ENCODE results near the gene GIMAP2.

GIMAP2 gene

DNA sequence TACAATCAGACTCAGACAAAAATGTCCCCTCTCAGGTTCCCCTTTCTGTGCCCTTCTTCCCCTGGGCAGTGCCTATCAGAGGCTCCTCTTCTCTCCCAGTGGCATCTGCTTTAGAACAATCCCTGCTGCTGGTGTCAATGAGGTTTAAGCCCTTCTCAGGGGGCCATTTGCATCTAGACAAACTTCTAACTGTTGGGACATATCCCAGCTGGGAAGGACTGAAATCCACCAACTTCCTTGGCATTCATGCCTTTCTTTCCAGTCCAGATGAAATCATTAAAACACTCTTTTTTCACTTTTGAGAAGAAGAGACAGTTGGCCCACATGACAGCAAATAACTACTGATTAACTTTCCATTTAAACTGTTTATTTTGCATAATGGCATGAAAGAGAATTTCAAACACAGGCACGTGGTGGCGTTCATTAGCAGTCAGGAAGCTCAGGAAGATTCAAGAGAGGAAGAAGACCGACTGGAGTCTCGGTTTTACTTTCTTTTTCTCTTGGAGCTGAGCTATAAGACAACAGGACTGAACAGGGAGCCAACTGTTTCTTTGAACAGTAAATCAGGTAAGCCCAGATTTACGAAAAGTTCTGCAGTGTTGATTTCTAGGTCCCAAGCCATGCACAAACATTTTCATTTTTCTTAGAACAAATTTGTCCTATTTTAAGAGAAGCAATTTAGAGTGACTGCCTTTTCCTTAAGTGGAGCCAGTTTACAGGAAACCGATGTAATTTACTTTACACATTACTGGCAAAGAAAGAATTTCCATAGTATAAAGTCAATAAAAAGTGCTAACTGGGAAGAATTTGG is at the start of gene GIMAP2:
GIMAP2 (plus strand) TSS at position 488 of the 811 bp plus-strand sequence. CDS start 1,354 bp downstream, outside the sequence.
- H3K4me3 ChIP-seq (ENCODE audit: low read depth in 1 of 5, low read length in 5 of 5) = peak within 1 kb of the TSS; percentile 59 to 76 (median 68)
- H3K9me3 ChIP-seq (ENCODE audit: control insufficient read depth in 5 of 5, low read length in 5 of 5) = no peaks in the 10 kb centered on the region
- peak within 1 kb of the TSS; percentile 57 to 94 (median 76) for H3K9ac ChIP-seq (ENCODE audit: low read length in 5 of 5)
- H3K27me3 ChIP-seq (ENCODE audit: control insufficient read depth in 5 of 5, insufficient read depth in 4 of 5, low read length in 5 of 5) = no peaks in the 10 kb centered on the region
- peak within 1 kb of the TSS; percentile 78 for H3K27ac ChIP-seq (ENCODE audit: low read depth, low read length)
- peaks cover 0 to 36% (median 10%) of the 10 kb centered on the region in 5 donors for H3K4me1 ChIP-seq (ENCODE audit: control insufficient read depth in 5 of 5, insufficient read depth in 5 of 5, low read length in 5 of 5)
- H3K36me3 ChIP-seq (ENCODE audit: control insufficient read depth in 5 of 5, insufficient read depth in 5 of 5, low read length in 5 of 5) = peaks cover 0 to 9% (median 6%) of the 10 kb centered on the region in 5 donors

DNA sequence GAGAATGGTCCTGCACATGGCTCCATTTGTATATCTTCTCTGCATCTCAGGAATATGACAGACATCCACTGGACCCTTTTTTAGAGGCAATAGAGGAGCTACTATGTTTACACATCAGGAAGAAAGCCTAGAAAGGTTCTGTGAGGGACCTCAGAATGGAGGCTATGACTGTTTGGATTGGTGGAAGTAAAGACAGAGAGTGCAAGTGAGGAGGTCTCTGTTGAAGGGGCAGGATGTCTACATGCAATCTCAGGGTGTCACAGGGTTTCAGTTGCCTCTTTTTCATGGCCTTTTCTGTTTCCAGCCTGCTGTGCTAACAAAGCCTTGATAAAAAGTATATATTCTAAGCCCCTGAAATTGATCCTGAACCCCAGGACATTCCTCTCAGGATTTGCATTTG is 43.7 kb upstream of the GIMAP2 start:
- H3K27me3 ChIP-seq (ENCODE audit: control insufficient read depth in 5 of 5, insufficient read depth in 4 of 5, low read length in 5 of 5) = no peaks in the 10 kb centered on the region
- no peak overlapping the region for H3K4me3 ChIP-seq (ENCODE audit: low read depth in 1 of 5, low read length in 5 of 5)
- peaks cover 0 to 8% (median 3%) of the 10 kb centered on the region in 5 donors for H3K9me3 ChIP-seq (ENCODE audit: control insufficient read depth in 5 of 5, low read length in 5 of 5)
- no peak overlapping the region for H3K27ac ChIP-seq (ENCODE audit: low read depth, low read length)
- no peaks in the 10 kb centered on the region for H3K4me1 ChIP-seq (ENCODE audit: control insufficient read depth in 5 of 5, insufficient read depth in 5 of 5, low read length in 5 of 5)
- H3K9ac ChIP-seq (ENCODE audit: low read length in 5 of 5) = no peak overlapping the region
- no peaks in the 10 kb centered on the region for H3K36me3 ChIP-seq (ENCODE audit: control insufficient read depth in 5 of 5, insufficient read depth in 5 of 5, low read length in 5 of 5)

DNA sequence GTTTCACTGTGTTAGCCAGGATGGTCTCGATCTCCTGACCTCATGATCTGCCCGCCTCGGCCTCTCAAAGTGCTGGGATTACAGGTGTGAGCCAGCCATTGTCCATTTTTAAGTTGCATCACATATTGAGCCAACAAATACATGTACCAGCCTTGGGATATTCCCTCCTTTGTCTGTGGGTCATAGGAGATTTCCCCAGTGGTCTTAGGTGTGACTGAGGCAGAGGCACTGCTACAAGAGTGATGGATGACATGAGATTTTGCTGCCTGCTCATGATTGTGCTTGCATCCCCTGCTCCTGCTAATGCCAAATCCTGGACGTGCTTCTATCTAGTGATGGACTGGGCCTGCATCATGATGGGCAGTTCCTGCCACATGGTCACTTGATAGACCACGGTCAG is 42.6 kb upstream of the GIMAP2 start:
- Histone ChIP-seq H3K36me3 (ENCODE audit: control insufficient read depth in 5 of 5, insufficient read depth in 5 of 5, low read length in 5 of 5) (no peaks in the 10 kb centered on the region), H3K4me1 (ENCODE audit: control insufficient read depth in 5 of 5, insufficient read depth in 5 of 5, low read length in 5 of 5) (no peaks in the 10 kb centered on the region), H3K27me3 (ENCODE audit: control insufficient read depth in 5 of 5, insufficient read depth in 4 of 5, low read length in 5 of 5) (no peaks in the 10 kb centered on the region), H3K4me3 (ENCODE audit: low read depth in 1 of 5, low read length in 5 of 5) (no peak overlapping the region), H3K9ac (ENCODE audit: low read length in 5 of 5) (no peak overlapping the region), H3K27ac (ENCODE audit: low read depth, low read length) (no peak overlapping the region), H3K9me3 (ENCODE audit: control insufficient read depth in 5 of 5, low read length in 5 of 5) (peaks cover 0 to 8% (median 3%) of the 10 kb centered on the region in 5 donors)

GRCh38 chr7:150645259-150646020 is 40.1 kb upstream of the GIMAP2 start:
- no peak overlapping the region for H3K27ac ChIP-seq (ENCODE audit: low read depth, low read length)
- no peaks in the 10 kb centered on the region for H3K27me3 ChIP-seq (ENCODE audit: control insufficient read depth in 5 of 5, insufficient read depth in 4 of 5, low read length in 5 of 5)
- H3K36me3 ChIP-seq (ENCODE audit: control insufficient read depth in 5 of 5, insufficient read depth in 5 of 5, low read length in 5 of 5) = no peaks in the 10 kb centered on the region
- no peak overlapping the region for H3K4me3 ChIP-seq (ENCODE audit: low read depth in 1 of 5, low read length in 5 of 5)
- H3K9me3 ChIP-seq (ENCODE audit: control insufficient read depth in 5 of 5, low read length in 5 of 5) = no peaks in the 10 kb centered on the region
- H3K9ac ChIP-seq (ENCODE audit: low read length in 5 of 5) = no peak overlapping the region
- H3K4me1 ChIP-seq (ENCODE audit: control insufficient read depth in 5 of 5, insufficient read depth in 5 of 5, low read length in 5 of 5) = no peaks in the 10 kb centered on the region

- no peaks in the 10 kb centered on the region for H3K27me3 ChIP-seq (ENCODE audit: control insufficient read depth in 5 of 5, insufficient read depth in 4 of 5, low read length in 5 of 5)
- no peaks in the 10 kb centered on the region for H3K9me3 ChIP-seq (ENCODE audit: control insufficient read depth in 5 of 5, low read length in 5 of 5)
- no peaks in the 10 kb centered on the region for H3K36me3 ChIP-seq (ENCODE audit: control insufficient read depth in 5 of 5, insufficient read depth in 5 of 5, low read length in 5 of 5)
- H3K4me1 ChIP-seq (ENCODE audit: control insufficient read depth in 5 of 5, insufficient read depth in 5 of 5, low read length in 5 of 5) = no peaks in the 10 kb centered on the region
- H3K4me3 ChIP-seq (ENCODE audit: low read depth in 1 of 5, low read length in 5 of 5) = no peak overlapping the region
- H3K9ac ChIP-seq (ENCODE audit: low read length in 5 of 5) = no peak overlapping the region
- H3K27ac ChIP-seq (ENCODE audit: low read depth, low read length) = no peak overlapping the region
Measured at GRCh38 chr7:150648353-150649079, 37.0 kb upstream of the GIMAP2 start.

DNA sequence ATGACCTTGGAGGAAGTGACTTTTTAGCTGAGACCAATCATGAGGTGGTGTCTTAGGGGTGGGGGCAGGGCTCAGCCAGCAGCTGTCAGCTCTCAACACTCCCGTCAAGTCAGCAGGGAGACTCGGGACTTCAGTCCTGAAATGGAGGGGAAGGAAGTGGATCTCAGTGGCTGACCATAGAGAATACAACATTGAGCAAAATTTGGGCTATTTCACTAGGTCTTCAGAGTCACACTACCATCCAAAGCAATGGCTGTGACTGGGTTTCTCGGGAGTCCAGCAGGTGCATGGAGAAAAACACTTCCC is 36.5 kb upstream of the GIMAP2 start:
- Histone ChIP-seq H3K27ac (ENCODE audit: low read depth, low read length) (no peak overlapping the region), H3K9ac (ENCODE audit: low read length in 5 of 5) (no peak overlapping the region)

DNA sequence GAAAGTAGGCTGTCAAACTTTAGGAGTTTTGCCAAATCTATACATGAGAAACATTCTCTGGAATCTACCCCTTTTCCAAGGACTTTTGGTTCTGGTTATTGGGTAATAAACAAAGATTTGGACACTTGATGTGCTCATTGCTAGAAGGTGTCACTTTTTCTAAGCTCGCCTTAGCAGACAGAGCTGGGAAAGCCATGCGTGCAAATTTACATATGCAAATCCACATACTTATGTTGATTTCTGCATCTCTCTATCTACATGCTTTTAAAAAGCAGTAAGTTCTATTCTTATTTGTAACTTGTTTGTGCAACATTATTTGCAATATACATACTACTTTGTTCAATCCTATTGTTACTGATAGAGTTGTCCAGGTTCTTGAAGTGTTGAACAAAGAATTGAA is 30.8 kb upstream of the GIMAP2 start:
- Histone ChIP-seq H3K4me3 (ENCODE audit: low read depth in 1 of 5, low read length in 5 of 5) (no peak overlapping the region), H3K27ac (ENCODE audit: low read depth, low read length) (no peak overlapping the region), H3K9ac (ENCODE audit: low read length in 5 of 5) (no peak overlapping the region)

More for the DNA sequence above, 36.5 kb upstream of the GIMAP2 start:
- no peaks in the 10 kb centered on the region for H3K4me1 ChIP-seq (ENCODE audit: control insufficient read depth in 5 of 5, insufficient read depth in 5 of 5, low read length in 5 of 5)
- H3K4me3 ChIP-seq (ENCODE audit: low read depth in 1 of 5, low read length in 5 of 5) = no peak overlapping the region
- H3K36me3 ChIP-seq (ENCODE audit: control insufficient read depth in 5 of 5, insufficient read depth in 5 of 5, low read length in 5 of 5) = no peaks in the 10 kb centered on the region
- no peaks in the 10 kb centered on the region for H3K27me3 ChIP-seq (ENCODE audit: control insufficient read depth in 5 of 5, insufficient read depth in 4 of 5, low read length in 5 of 5)
- H3K9me3 ChIP-seq (ENCODE audit: control insufficient read depth in 5 of 5, low read length in 5 of 5) = no peaks in the 10 kb centered on the region

DNA sequence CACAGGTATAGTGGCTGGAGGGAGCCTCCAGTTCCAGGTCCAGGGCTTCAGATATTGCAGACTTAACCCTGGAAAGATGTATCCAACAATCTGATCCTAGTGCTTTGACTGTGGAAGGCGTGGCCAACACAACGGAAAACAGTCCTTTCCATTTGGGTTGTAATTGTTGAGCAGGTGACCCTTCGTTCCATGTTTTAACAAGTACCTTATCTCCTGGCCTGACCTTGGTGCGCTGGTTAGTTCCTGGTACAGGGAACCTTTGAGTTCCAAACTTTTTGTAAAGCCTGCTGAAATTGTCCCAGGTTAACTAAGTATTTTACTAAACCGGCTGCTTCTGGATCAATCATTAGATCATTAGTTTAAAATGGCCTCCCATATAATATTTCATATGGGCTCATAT is 29.5 kb upstream of the GIMAP2 start:
- Histone ChIP-seq H3K27ac (ENCODE audit: low read depth, low read length) (no peak overlapping the region), H3K9ac (ENCODE audit: low read length in 5 of 5) (no peak overlapping the region), H3K4me3 (ENCODE audit: low read depth in 1 of 5, low read length in 5 of 5) (no peak overlapping the region), H3K9me3 (ENCODE audit: control insufficient read depth in 5 of 5, low read length in 5 of 5) (peaks cover 0 to 7% (median 5%) of the 10 kb centered on the region in 5 donors), H3K36me3 (ENCODE audit: control insufficient read depth in 5 of 5, insufficient read depth in 5 of 5, low read length in 5 of 5) (no peaks in the 10 kb centered on the region), H3K27me3 (ENCODE audit: control insufficient read depth in 5 of 5, insufficient read depth in 4 of 5, low read length in 5 of 5) (peaks cover 0 to 4% (median 0%) of the 10 kb centered on the region in 5 donors), H3K4me1 (ENCODE audit: control insufficient read depth in 5 of 5, insufficient read depth in 5 of 5, low read length in 5 of 5) (peaks cover 0 to 13% (median 0%) of the 10 kb centered on the region in 5 donors)

More for the DNA sequence above, 30.8 kb upstream of the GIMAP2 start:
- H3K27me3 ChIP-seq (ENCODE audit: control insufficient read depth in 5 of 5, insufficient read depth in 4 of 5, low read length in 5 of 5) = peaks cover 0 to 4% (median 0%) of the 10 kb centered on the region in 5 donors
- H3K9me3 ChIP-seq (ENCODE audit: control insufficient read depth in 5 of 5, low read length in 5 of 5) = peaks cover 0 to 7% (median 5%) of the 10 kb centered on the region in 5 donors
- H3K4me1 ChIP-seq (ENCODE audit: control insufficient read depth in 5 of 5, insufficient read depth in 5 of 5, low read length in 5 of 5) = peaks cover 0 to 13% (median 0%) of the 10 kb centered on the region in 5 donors
- H3K36me3 ChIP-seq (ENCODE audit: control insufficient read depth in 5 of 5, insufficient read depth in 5 of 5, low read length in 5 of 5) = no peaks in the 10 kb centered on the region

DNA sequence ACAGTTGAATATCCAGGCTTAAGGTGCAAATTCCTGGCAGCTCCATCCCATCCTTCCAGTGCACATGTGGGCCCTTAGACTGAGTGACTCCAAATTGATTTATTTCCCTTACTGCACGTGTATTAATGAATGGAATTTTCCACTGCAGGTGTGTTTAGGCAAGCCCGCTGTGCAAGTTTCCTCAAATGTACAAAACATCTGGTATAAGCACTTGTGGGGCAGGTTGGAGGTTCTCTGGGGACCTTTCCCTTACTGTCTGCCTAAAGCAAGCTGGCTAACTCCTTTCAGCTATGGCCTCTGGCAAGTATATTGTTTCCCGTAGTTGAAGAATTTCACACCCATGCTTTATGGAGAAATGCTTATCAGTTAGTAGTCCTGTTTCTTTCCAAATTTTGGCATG is 28.0 kb upstream of the GIMAP2 start:
- peaks cover 0 to 4% (median 0%) of the 10 kb centered on the region in 5 donors for H3K27me3 ChIP-seq (ENCODE audit: control insufficient read depth in 5 of 5, insufficient read depth in 4 of 5, low read length in 5 of 5)
- no peak overlapping the region for H3K9ac ChIP-seq (ENCODE audit: low read length in 5 of 5)

More for the DNA sequence above, 28.0 kb upstream of the GIMAP2 start:
- Histone ChIP-seq H3K36me3 (ENCODE audit: control insufficient read depth in 5 of 5, insufficient read depth in 5 of 5, low read length in 5 of 5) (no peaks in the 10 kb centered on the region), H3K27ac (ENCODE audit: low read depth, low read length) (no peak overlapping the region), H3K4me1 (ENCODE audit: control insufficient read depth in 5 of 5, insufficient read depth in 5 of 5, low read length in 5 of 5) (peaks cover 0 to 13% (median 0%) of the 10 kb centered on the region in 5 donors), H3K9me3 (ENCODE audit: control insufficient read depth in 5 of 5, low read length in 5 of 5) (peaks cover 0 to 7% (median 5%) of the 10 kb centered on the region in 5 donors), H3K4me3 (ENCODE audit: low read depth in 1 of 5, low read length in 5 of 5) (peak overlapping the region in 1 of 5 donors; percentile 0)
